Colonic mucosa (tissue), 4 donors: ENCODE data around the gene ARMCX5. TPM values are rescaled to one million over a fixed set of nuclear protein-coding genes. Genes with fewer than 3 reads are reported as not detected.

Experiments used
- DNase-seq: peaks from one replicate; pipeline ENCODE4 v3.0.0-alpha.2; 2020
- H3K27ac ChIP-seq: fragments of 200-600 bp; one replicate; pipeline ENCODE4 v1.8.0; 2021
- H3K27me3 ChIP-seq: fragments of 200-600 bp; one replicate; pipeline ENCODE4 v1.8.0; 2021
- H3K36me3 ChIP-seq: fragments of 200-600 bp; one replicate; pipeline ENCODE4 v1.8.0; 2021
- H3K4me1 ChIP-seq: fragments of 200-600 bp; one replicate; pipeline ENCODE4 v1.8.0; 2021; ENCODE audit warnings: mild to moderate bottlenecking
- H3K4me3 ChIP-seq: fragments of 200-600 bp; one replicate; pipeline ENCODE4 v1.8.0; 2021
- H3K9ac ChIP-seq, 2 donors: one replicate each; pipeline ENCODE4 v1.7.0; 2013; ENCODE audit warnings: control low read depth in 2 of 2, low read depth in 2 of 2, low read length in 2 of 2
- H3K9me3 ChIP-seq: fragments of 200-600 bp; one replicate; pipeline ENCODE4 v1.8.0; 2021
- intact Hi-C: fragments of 100-400 bp; cut with DNase I; formaldehyde crosslinking; loops from one replicate; pipeline ENCODE4 v1.14.1; 2022
- total RNA-seq, 2 donors: library from RNA; stranded (reverse); fragmentation: NEBNext Ultra II Directional in 1 of 2; extraction: Animal tissue kit (Norgen Biotek cat#: 25700) in 1 of 2; gene quantifications; one replicate each; pipeline ENCODE4 v1.2.1, GENCODE V29; 2021
- TF ChIP-seq, protein P1 (sequence below): fragments of 200-600 bp; IDR thresholded peaks from one replicate; pipeline ENCODE4 v1.8.0; 2022; ENCODE audit warnings: antibody characterized with exemption, mild to moderate bottlenecking
- donor health status: healthy.
- donor health status: DM: no; HTN: no; CAD: no.
- donor health status: DM: no; HTN: no; CAD: no.

The ARMCX5 gene
- 10 to 100 TPM; 10.5 to 15.3 TPM for total RNA-seq

DNA sequence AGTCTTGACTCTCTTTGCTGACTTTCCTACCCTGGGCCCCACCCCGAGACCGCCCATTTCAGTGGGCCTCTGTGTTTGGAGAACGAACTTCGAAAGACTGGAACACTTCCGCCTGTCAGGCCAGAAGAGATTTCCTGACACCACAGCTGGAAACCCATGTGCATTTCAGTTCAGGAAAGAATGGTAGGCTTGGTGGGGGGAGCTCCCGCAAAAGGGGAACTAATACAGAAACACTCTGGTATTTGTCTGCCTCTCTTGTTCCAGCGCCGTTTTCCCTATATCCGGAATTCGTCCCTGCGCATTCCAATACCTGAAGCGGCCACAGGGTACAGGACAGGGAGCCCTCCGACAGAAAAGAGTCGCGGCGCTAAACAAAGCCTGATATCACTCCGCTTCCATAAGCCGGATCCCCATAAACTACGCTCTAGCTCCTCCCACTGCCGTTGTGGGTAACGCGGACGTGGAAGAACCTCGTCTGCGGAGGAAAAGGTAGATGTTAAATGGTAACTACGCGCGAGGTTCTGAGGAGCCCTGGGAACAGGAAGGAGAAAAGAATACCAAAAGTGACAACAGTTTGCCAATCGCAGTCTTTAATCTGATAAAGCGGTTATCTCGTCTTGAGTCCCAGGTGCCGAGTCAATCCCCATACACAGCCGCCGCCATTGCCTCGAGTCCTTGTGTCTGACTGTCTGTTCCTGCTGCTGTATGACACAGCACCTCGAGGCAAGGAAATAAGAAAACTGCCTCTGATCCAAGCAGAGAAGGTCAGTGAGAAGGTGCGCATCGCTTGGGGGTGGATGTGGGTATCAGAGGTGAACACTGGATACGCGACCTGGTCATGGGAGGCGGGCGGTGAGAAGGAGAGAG is at the start of gene ARMCX5:
Gene ARMCX5, plus strand, starts transcription at position 432 of the 867 bp plus-strand sequence. CDS start 2,627 bp downstream, outside the sequence.
- no peaks in the 10 kb centered on the region for H3K9me3 ChIP-seq
- intact Hi-C loops: no loop called here
- no peaks in the 10 kb centered on the region for H3K36me3 ChIP-seq
- peak within 1 kb of the TSS; percentile 44 for H3K4me3 ChIP-seq
- TF ChIP-seq, protein P1, sequence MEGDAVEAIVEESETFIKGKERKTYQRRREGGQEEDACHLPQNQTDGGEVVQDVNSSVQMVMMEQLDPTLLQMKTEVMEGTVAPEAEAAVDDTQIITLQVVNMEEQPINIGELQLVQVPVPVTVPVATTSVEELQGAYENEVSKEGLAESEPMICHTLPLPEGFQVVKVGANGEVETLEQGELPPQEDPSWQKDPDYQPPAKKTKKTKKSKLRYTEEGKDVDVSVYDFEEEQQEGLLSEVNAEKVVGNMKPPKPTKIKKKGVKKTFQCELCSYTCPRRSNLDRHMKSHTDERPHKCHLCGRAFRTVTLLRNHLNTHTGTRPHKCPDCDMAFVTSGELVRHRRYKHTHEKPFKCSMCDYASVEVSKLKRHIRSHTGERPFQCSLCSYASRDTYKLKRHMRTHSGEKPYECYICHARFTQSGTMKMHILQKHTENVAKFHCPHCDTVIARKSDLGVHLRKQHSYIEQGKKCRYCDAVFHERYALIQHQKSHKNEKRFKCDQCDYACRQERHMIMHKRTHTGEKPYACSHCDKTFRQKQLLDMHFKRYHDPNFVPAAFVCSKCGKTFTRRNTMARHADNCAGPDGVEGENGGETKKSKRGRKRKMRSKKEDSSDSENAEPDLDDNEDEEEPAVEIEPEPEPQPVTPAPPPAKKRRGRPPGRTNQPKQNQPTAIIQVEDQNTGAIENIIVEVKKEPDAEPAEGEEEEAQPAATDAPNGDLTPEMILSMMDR: no peak
- DNase-seq: peak; percentile 77
- H3K27me3 ChIP-seq: no peaks in the 10 kb centered on the region
- peak within 1 kb of the TSS; percentile 43 to 68 for H3K9ac ChIP-seq
- H3K27ac ChIP-seq: peak within 1 kb of the TSS; percentile 64
- H3K4me1 ChIP-seq: no peaks in the 10 kb centered on the region

DNA sequence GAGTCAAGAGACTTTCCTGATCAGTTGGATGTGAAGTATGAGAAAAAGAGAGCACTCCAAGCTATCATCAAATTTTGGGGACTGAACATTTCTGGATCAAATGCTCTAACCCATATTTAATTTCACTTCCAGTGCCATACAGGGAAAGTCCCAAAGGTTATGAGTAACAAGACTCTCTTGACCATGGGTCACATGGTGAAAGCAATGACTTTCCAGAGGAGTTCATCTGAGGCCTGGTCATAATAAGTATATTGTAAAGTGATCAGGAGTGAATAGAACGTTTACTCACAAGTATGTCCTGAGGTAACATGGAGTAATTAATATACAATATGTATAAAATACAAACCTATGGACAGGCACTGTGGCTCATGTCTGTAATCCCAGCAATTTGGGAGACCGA is 40.7 kb upstream of the ARMCX5 start:
- intact Hi-C loops: no loop called here
- Histone ChIP-seq H3K9me3 (no peaks in the 10 kb centered on the region), H3K27me3 (no peaks in the 10 kb centered on the region), H3K27ac (no peak overlapping the region), H3K36me3 (no peaks in the 10 kb centered on the region), H3K4me3 (no peak overlapping the region), H3K9ac (no peak overlapping the region), H3K4me1 (no peaks in the 10 kb centered on the region)
- no peak for DNase-seq
- TF ChIP-seq, protein P1: no peak

DNA sequence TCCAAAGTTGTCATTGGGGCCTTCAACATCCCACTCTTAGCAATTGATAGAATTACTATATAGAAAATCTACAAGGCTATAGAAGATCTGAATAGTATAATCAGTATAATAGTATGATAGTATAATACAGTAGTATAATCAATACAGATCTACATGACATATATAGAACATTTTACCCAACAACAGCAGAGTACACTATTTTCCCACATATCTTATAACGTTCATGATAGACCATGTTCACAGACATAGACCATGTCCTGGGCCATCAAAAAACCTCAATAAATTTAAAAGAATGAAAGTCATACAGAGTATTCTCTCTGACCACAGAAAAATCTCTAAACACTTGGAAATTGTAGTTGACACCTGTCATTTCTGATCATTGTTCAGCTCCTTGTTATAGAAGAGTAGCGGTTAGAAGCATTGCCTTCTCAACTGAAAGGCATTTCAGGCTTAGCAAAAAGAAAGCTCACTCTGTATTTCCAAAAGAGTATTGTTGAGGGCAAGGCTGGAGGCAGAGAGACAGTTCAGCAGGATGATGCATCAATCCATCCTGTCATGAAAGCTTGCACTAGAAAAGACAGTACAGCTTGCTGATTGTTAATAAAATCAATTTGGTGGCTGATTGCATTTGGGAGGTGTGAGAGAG is 38.8 kb upstream of the ARMCX5 start:
- TF ChIP-seq, protein P1: no peak
- H3K4me3 ChIP-seq: no peak overlapping the region
- no peak overlapping the region for H3K9ac ChIP-seq
- intact Hi-C loops: no loop called here
- H3K4me1 ChIP-seq: no peaks in the 10 kb centered on the region
- H3K9me3 ChIP-seq: no peaks in the 10 kb centered on the region
- DNase-seq: no peak
- H3K27me3 ChIP-seq: no peaks in the 10 kb centered on the region
- no peak overlapping the region for H3K27ac ChIP-seq
- no peaks in the 10 kb centered on the region for H3K36me3 ChIP-seq

DNA sequence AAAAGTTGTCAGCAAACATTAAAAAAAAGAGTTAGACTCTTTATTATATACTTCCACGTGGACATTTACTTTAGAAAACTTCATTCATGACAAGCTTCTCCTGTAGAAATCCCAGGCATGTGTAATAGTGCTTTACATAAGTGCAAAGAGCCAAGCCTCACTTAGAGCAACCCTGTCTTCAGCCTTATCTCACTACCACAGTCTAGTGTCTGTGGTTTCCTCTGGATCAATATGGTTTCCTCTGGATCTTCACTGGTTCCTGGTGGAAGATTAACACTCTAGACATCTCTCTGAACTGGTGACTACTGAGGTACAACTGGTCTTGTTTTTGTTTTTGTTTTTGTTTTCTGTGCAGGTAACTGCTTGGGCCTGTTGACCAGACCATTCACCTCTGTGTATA is 18.4 kb upstream of the ARMCX5 start:
- Histone ChIP-seq H3K4me3 (no peak overlapping the region), H3K9me3 (no peaks in the 10 kb centered on the region), H3K4me1 (no peaks in the 10 kb centered on the region), H3K27ac (no peak overlapping the region), H3K36me3 (no peaks in the 10 kb centered on the region), H3K9ac (no peak overlapping the region), H3K27me3 (no peaks in the 10 kb centered on the region)
- intact Hi-C loops: no loop called here
- TF ChIP-seq, protein P1: no peak
- no peak for DNase-seq

DNA sequence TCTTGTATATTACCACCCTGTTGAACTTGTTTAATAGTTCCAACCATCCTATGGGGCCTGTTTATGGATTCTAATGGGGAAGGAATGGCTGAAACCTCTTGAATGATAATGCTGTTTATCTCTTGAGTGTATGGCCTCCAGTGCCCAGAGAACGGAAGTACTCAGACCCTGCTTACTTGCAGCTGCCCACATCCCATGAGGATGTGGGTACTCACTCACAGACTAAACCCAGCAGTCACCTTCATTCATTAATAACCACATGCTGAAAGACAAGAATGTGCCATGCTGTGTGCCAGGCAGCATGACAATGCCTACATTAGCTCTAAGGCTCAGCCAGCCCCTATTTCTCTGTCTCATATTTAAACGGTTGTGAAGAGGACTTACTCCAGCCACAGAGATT is 5.9 kb upstream of the ARMCX5 start:
- H3K4me1 ChIP-seq: no peaks in the 10 kb centered on the region
- no peaks in the 10 kb centered on the region for H3K27me3 ChIP-seq
- H3K36me3 ChIP-seq: no peaks in the 10 kb centered on the region
- H3K9ac ChIP-seq: no peak overlapping the region
- intact Hi-C loops: no loop called here
- H3K9me3 ChIP-seq: no peaks in the 10 kb centered on the region
- no peak for DNase-seq
- no peak overlapping the region for H3K27ac ChIP-seq
- H3K4me3 ChIP-seq: no peak overlapping the region
- TF ChIP-seq, protein P1: no peak
